Naive B cell (primary cell): ENCODE results near the gene PAFAH2. TPM values are rescaled to one million over a fixed set of nuclear protein-coding genes. Genes with fewer than 3 reads are reported as not detected.

Experiments used
- ATAC-seq, 2 donors: fragments of 150-1000 bp; cut with Tn5 transposase; 2 replicates each; pipeline ENCODE4 v1.10.0; 2021; ENCODE audit warnings: low read depth in 2 of 2, mild to moderate bottlenecking in 2 of 2, moderate library complexity in 2 of 2
- DNase-seq: peaks from one replicate; pipeline ENCODE4 v3.0.0; 2022
- H3K27ac Mint-ChIP-seq, 6 donors: one replicate each; pipeline ENCODE4 v1.8.0; 2020 to 2022; ENCODE audit warnings: mild to moderate bottlenecking in 6 of 6, mixed read lengths in 6 of 6, moderate library complexity in 5 of 6, inconsistent platforms in 2 of 6
- H3K27me3 Mint-ChIP-seq, 3 donors: one replicate each; pipeline ENCODE4 v1.8.0; 2021 to 2022; ENCODE audit warnings: mixed read lengths in 3 of 3, mild to moderate bottlenecking in 1 of 3
- H3K36me3 Mint-ChIP-seq, 2 donors: one replicate each; pipeline ENCODE4 v1.8.0; 2020 to 2022; ENCODE audit warnings: mixed read lengths in 2 of 2, inconsistent platforms in 1 of 2, mild to moderate bottlenecking in 1 of 2
- H3K4me1 Mint-ChIP-seq, 3 donors: one replicate each; pipeline ENCODE4 v1.8.0; 2020 to 2022; ENCODE audit warnings: mixed read lengths in 3 of 3, inconsistent platforms in 1 of 3, mild to moderate bottlenecking in 1 of 3, moderate library complexity in 1 of 3
- H3K4me3 Mint-ChIP-seq, 8 donors: one replicate each; pipeline ENCODE4 v1.8.0; 2020 to 2022; ENCODE audit warnings: mild to moderate bottlenecking in 8 of 8, mixed read lengths in 8 of 8, moderate library complexity in 8 of 8, inconsistent platforms in 2 of 8
- H3K9me3 Mint-ChIP-seq, 7 donors: one replicate each; pipeline ENCODE4 v1.8.0; 2020 to 2022; ENCODE audit warnings: mixed read lengths in 7 of 7, mild to moderate bottlenecking in 5 of 7, inconsistent platforms in 2 of 7, moderate library complexity in 1 of 7
- polyA plus RNA-seq, 6 donors: library from polyadenylated mRNA; unstranded; fragments of 300-500 nt; fragmentation: Illumina TruSeq; gene quantifications; one replicate each; pipeline ENCODE4 v1.2.3, GENCODE V29; 2021; ENCODE audit warnings: low read depth in 6 of 6

PAFAH2 gene
- polyA plus RNA-seq, 6 donors from 2014 or later = 4.0 to 9.2 (median 7.7) TPM

GRCh38 chr1:25978403-25978802 lies 19.5 kb downstream of the PAFAH2 start:
- Mint-ChIP-seq H3K4me1 (no peaks in the 10 kb centered on the region), H3K27ac (no peak overlapping the region), H3K4me3 (no peak overlapping the region), H3K9me3 (no peaks in the 10 kb centered on the region), H3K36me3 (peaks cover 30 to 40% of the 10 kb centered on the region in 2 donors), H3K27me3 (no peaks in the 10 kb centered on the region)
- ATAC-seq = no peak
- no peak for DNase-seq

- Mint-ChIP-seq H3K27me3 (no peaks in the 10 kb centered on the region), H3K4me3 (no peak overlapping the region), H3K9me3 (no peaks in the 10 kb centered on the region), H3K27ac (no peak overlapping the region), H3K4me1 (no peaks in the 10 kb centered on the region), H3K36me3 (peaks cover 28 to 40% of the 10 kb centered on the region in 2 donors)
- DNase-seq = no peak
- ATAC-seq = no peak
Measured at GRCh38 chr1:25977801-25978200, 20.1 kb downstream of the PAFAH2 start.

GRCh38 chr1:25973610-25974321 lies 24.1 kb downstream of the PAFAH2 start:
- ATAC-seq (no peak), DNase-seq (no peak)
- Mint-ChIP-seq H3K9me3 (no peaks in the 10 kb centered on the region), H3K27me3 (no peaks in the 10 kb centered on the region), H3K36me3 (peaks cover 19 to 30% of the 10 kb centered on the region in 2 donors), H3K4me3 (no peak overlapping the region), H3K27ac (peak overlapping the region in 1 of 6 donors; percentile 57), H3K4me1 (peaks cover 19 to 23% (median 23%) of the 10 kb centered on the region in 3 donors)

GRCh38 chr1:25971811-25972180 lies 26.1 kb downstream of the PAFAH2 start:
- H3K9me3 Mint-ChIP-seq = no peaks in the 10 kb centered on the region
- H3K4me3 Mint-ChIP-seq = peak overlapping the region in 5 of 8 donors; percentile 0 to 74 (median 39)
- ATAC-seq (no peak), DNase-seq (no peak)
- H3K27ac Mint-ChIP-seq = peak overlapping the region; percentile 7 to 87 (median 75)
- H3K36me3 Mint-ChIP-seq = peaks cover 29 to 39% of the 10 kb centered on the region in 2 donors
- no peaks in the 10 kb centered on the region for H3K27me3 Mint-ChIP-seq
- H3K4me1 Mint-ChIP-seq = peaks cover 19 to 32% (median 23%) of the 10 kb centered on the region in 3 donors

GRCh38 chr1:25971066-25971810 lies 26.6 kb downstream of the PAFAH2 start:
- H3K27me3 Mint-ChIP-seq = no peaks in the 10 kb centered on the region
- peak overlapping the region; percentile 7 to 87 (median 75) for H3K27ac Mint-ChIP-seq
- ATAC-seq (peak; percentile 89 to 94), DNase-seq (peak; percentile 49)
- H3K4me3 Mint-ChIP-seq = peak overlapping the region in 6 of 8 donors; percentile 0 to 74 (median 33)
- peaks cover 19 to 32% (median 23%) of the 10 kb centered on the region in 3 donors for H3K4me1 Mint-ChIP-seq
- H3K36me3 Mint-ChIP-seq = peaks cover 26 to 41% of the 10 kb centered on the region in 2 donors
- no peaks in the 10 kb centered on the region for H3K9me3 Mint-ChIP-seq

GRCh38 chr1:25967308-25967707 lies 30.6 kb downstream of the PAFAH2 start:
- no peaks in the 10 kb centered on the region for H3K9me3 Mint-ChIP-seq
- H3K27ac Mint-ChIP-seq = peak overlapping the region in 4 of 6 donors; percentile 5 to 47 (median 7)
- H3K36me3 Mint-ChIP-seq = peaks cover 20 to 50% of the 10 kb centered on the region in 2 donors
- H3K4me3 Mint-ChIP-seq = no peak overlapping the region
- ATAC-seq = peak in 1 of 2 donors; percentile 28
- H3K27me3 Mint-ChIP-seq = no peaks in the 10 kb centered on the region
- H3K4me1 Mint-ChIP-seq = peaks cover 22 to 39% (median 24%) of the 10 kb centered on the region in 3 donors
- no peak for DNase-seq

GRCh38 chr1:25959611-25960010 lies 38.3 kb downstream of the PAFAH2 start:
- Mint-ChIP-seq H3K36me3 (peaks cover 33 to 56% of the 10 kb centered on the region in 2 donors), H3K4me3 (no peak overlapping the region), H3K4me1 (peaks cover 0 to 3% (median 2%) of the 10 kb centered on the region in 3 donors), H3K27ac (peak overlapping the region in 1 of 6 donors; percentile 48), H3K9me3 (peaks cover 0 to 7% (median 0%) of the 10 kb centered on the region in 7 donors), H3K27me3 (no peaks in the 10 kb centered on the region)
- DNase-seq (no peak), ATAC-seq (no peak)

GRCh38 chr1:25958465-25958864 lies 39.4 kb downstream of the PAFAH2 start:
- H3K27me3 Mint-ChIP-seq = no peaks in the 10 kb centered on the region
- H3K36me3 Mint-ChIP-seq = peaks cover 33 to 50% of the 10 kb centered on the region in 2 donors

GRCh38 chr1:25955553-25955952 lies 42.3 kb downstream of the PAFAH2 start:
- Mint-ChIP-seq H3K27me3 (no peaks in the 10 kb centered on the region), H3K4me1 (peaks cover 0 to 4% (median 1%) of the 10 kb centered on the region in 3 donors), H3K36me3 (peaks cover 17 to 22% of the 10 kb centered on the region in 2 donors), H3K9me3 (peaks cover 0 to 7% (median 0%) of the 10 kb centered on the region in 7 donors), H3K4me3 (no peak overlapping the region), H3K27ac (no peak overlapping the region)
- ATAC-seq = no peak
- DNase-seq = no peak

More at GRCh38 chr1:25958465-25958864, 39.4 kb downstream of the PAFAH2 start:
- no peak for ATAC-seq
- Mint-ChIP-seq H3K27ac (peak overlapping the region in 1 of 6 donors; percentile 22), H3K9me3 (peaks cover 0 to 7% (median 0%) of the 10 kb centered on the region in 7 donors), H3K4me3 (no peak overlapping the region), H3K4me1 (peaks cover 0 to 4% (median 0%) of the 10 kb centered on the region in 3 donors)
- no peak for DNase-seq

GRCh38 chr1:25954282-25954938 lies 43.5 kb downstream of the PAFAH2 start:
- peaks cover 0 to 4% (median 1%) of the 10 kb centered on the region in 3 donors for H3K4me1 Mint-ChIP-seq
- ATAC-seq (no peak), DNase-seq (no peak)
- H3K4me3 Mint-ChIP-seq = no peak overlapping the region
- H3K9me3 Mint-ChIP-seq = peaks cover 0 to 7% (median 0%) of the 10 kb centered on the region in 7 donors
- peaks cover 8 to 15% of the 10 kb centered on the region in 2 donors for H3K36me3 Mint-ChIP-seq
- H3K27ac Mint-ChIP-seq = peak overlapping the region in 1 of 6 donors; percentile 8
- H3K27me3 Mint-ChIP-seq = no peaks in the 10 kb centered on the region

GRCh38 chr1:25952841-25953401 lies 44.9 kb downstream of the PAFAH2 start:
- H3K27ac Mint-ChIP-seq = no peak overlapping the region
- H3K4me1 Mint-ChIP-seq = peaks cover 0 to 4% (median 1%) of the 10 kb centered on the region in 3 donors
- no peak overlapping the region for H3K4me3 Mint-ChIP-seq

GRCh38 chr1:25948641-25949040 lies 49.2 kb downstream of the PAFAH2 start:
- Mint-ChIP-seq H3K4me3 (no peak overlapping the region), H3K27ac (no peak overlapping the region), H3K4me1 (peaks cover 0 to 1% (median 0%) of the 10 kb centered on the region in 3 donors), H3K36me3 (peaks cover 2 to 9% of the 10 kb centered on the region in 2 donors), H3K9me3 (peaks cover 5 to 15% (median 12%) of the 10 kb centered on the region in 7 donors), H3K27me3 (no peaks in the 10 kb centered on the region)
- no peak for ATAC-seq
- DNase-seq = no peak

More at GRCh38 chr1:25952841-25953401, 44.9 kb downstream of the PAFAH2 start:
- no peak for ATAC-seq
- H3K36me3 Mint-ChIP-seq = peaks cover under 1 to 8% of the 10 kb centered on the region in 2 donors
- H3K9me3 Mint-ChIP-seq = peaks cover 0 to 3% (median 0%) of the 10 kb centered on the region in 7 donors
- DNase-seq = no peak
- H3K27me3 Mint-ChIP-seq = no peaks in the 10 kb centered on the region

- no peak overlapping the region for H3K27ac Mint-ChIP-seq
- peaks cover 10 to 31% (median 27%) of the 10 kb centered on the region in 7 donors for H3K9me3 Mint-ChIP-seq
- H3K36me3 Mint-ChIP-seq = peaks cover 14 to 17% of the 10 kb centered on the region in 2 donors
- H3K27me3 Mint-ChIP-seq = no peaks in the 10 kb centered on the region
- ATAC-seq (no peak), DNase-seq (no peak)
- no peaks in the 10 kb centered on the region for H3K4me1 Mint-ChIP-seq
- H3K4me3 Mint-ChIP-seq = no peak overlapping the region
Measured at GRCh38 chr1:25947027-25947426, 50.8 kb downstream of the PAFAH2 start.
